ENCODE results near the gene MTHFSD. TPM values are rescaled to one million over a fixed set of nuclear protein-coding genes. Genes with fewer than 3 reads are reported as not detected.

Gene MTHFSD
- total RNA-seq, 1 donor from 2014 or later, result 7.1 TPM

- no peak for TF ChIP-seq CTCF (conservative IDR thresholded peaks at IDR 0.05; ENCODE audit: low read depth, low read length)
- no peak for DNase-seq (ENCODE audit: low read depth)
- no peak overlapping the region for H3K4me3 ChIP-seq (ENCODE audit: low read depth, low read length)
Measured at GRCh38 chr16:86498671-86499439, 56.2 kb downstream of the MTHFSD start.

- no peak overlapping the region for H3K4me3 ChIP-seq (ENCODE audit: low read depth, low read length)
- no peak for DNase-seq (ENCODE audit: low read depth)
- no peak for TF ChIP-seq CTCF (conservative IDR thresholded peaks at IDR 0.05; ENCODE audit: low read depth, low read length)
Measured at GRCh38 chr16:86498155-86498670, 56.8 kb downstream of the MTHFSD start.

GRCh38 chr16:86497551-86498021, 57.4 kb downstream of the MTHFSD start:
- DNase-seq (ENCODE audit: low read depth), result no peak

GRCh38 chr16:86496929-86497461, 58.0 kb downstream of the MTHFSD start:
- DNase-seq (ENCODE audit: low read depth), result no peak
- TF ChIP-seq CTCF (conservative IDR thresholded peaks at IDR 0.05; ENCODE audit: low read depth, low read length), result no peak
- H3K4me3 ChIP-seq (ENCODE audit: low read depth, low read length), result no peak overlapping the region

More at GRCh38 chr16:86497551-86498021, 57.4 kb downstream of the MTHFSD start:
- TF ChIP-seq CTCF (conservative IDR thresholded peaks at IDR 0.05; ENCODE audit: low read depth, low read length), result no peak
- no peak overlapping the region for H3K4me3 ChIP-seq (ENCODE audit: low read depth, low read length)

GRCh38 chr16:86496262-86496928, 58.6 kb downstream of the MTHFSD start:
- TF ChIP-seq CTCF (conservative IDR thresholded peaks at IDR 0.05; ENCODE audit: low read depth, low read length), result no peak
- DNase-seq (ENCODE audit: low read depth), result no peak
- no peak overlapping the region for H3K4me3 ChIP-seq (ENCODE audit: low read depth, low read length)

GRCh38 chr16:86495756-86496261, 59.2 kb downstream of the MTHFSD start:
- DNase-seq (ENCODE audit: low read depth), result no peak
- H3K4me3 ChIP-seq (ENCODE audit: low read depth, low read length), result no peak overlapping the region
- TF ChIP-seq CTCF (conservative IDR thresholded peaks at IDR 0.05; ENCODE audit: low read depth, low read length), result no peak

All from epithelial cell of proximal tubule (primary cell).